ENCODE results near the gene BRMS1L. TPM values are rescaled to one million over a fixed set of nuclear protein-coding genes. Genes with fewer than 3 reads are reported as not detected.

Gene BRMS1L
- total and polyA plus RNA-seq, 2 of the 13 experiments (the other 11 are each of a cell fraction or from before 2014, with no cell fraction given) = 21.1 to 23.8 TPM

GRCh38 chr14:35855876-35856481 lies 29.8 kb downstream of the BRMS1L start:
- ChIA-PET POLR2A (interaction anchor here (1.2 kb wide), 1 partner anchor 13 kb away, joined by 3 read pairs; no protein-coding TSS in a partner anchor), CTCF (ENCODE audit: low intra/inter-chr PET ratio, low total read pairs) (no interaction called here)
- 96% methylated on average over 6 of the region's 6 CpGs for WGBS (ENCODE audit: low lambda C conversion rate)
- Histone ChIP-seq H3K79me2 (ENCODE audit: insufficient read depth, low read length) (peaks cover 3% of the 10 kb centered on the region), H3K27ac (ENCODE audit: extremely low read length, insufficient read depth, low read length) (no peak overlapping the region), H3K4me1 (ENCODE audit: insufficient read depth, low read length) (no peaks in the 10 kb centered on the region), H3K36me3 (replicated peaks in 1 of 2; ENCODE audit: control insufficient read depth in 1 of 2, insufficient read depth in 2 of 2, low read length in 2 of 2) (peaks cover 15 to 39% of the 10 kb centered on the region in 2 experiments), H3K4me2 (ENCODE audit: low read depth, low read length) (no peak overlapping the region), H4K20me1 (ENCODE audit: insufficient read depth, low read length) (no peaks in the 10 kb centered on the region), H2AFZ (ENCODE audit: low read length) (no peak overlapping the region), H3K27me3 (ENCODE audit: control insufficient read depth in 1 of 2, insufficient read depth in 2 of 2, low read length in 2 of 2) (no peaks in the 10 kb centered on the region), H3K9me3 (ENCODE audit: low read length) (peaks cover 7% of the 10 kb centered on the region; the same call in 1 of the 2 replicates), H3K9ac (ENCODE audit: insufficient read depth, low read depth, low read length) (no peak overlapping the region), H3K4me3 (replicated peaks in 1 of 3; ENCODE audit: insufficient read depth in 1 of 3, low read depth in 2 of 3, low read length in 3 of 3) (no peak overlapping the region)
- FAIRE-seq (no peak), DNase-seq (ENCODE audit: low spot score) (no peak), ATAC-seq (no peak)
- in situ Hi-C loops (cut with HindIII; ENCODE audit: extremely low pct_ligation_motif_present, low pct_unique_long_range_greater_than_20kb) (loop anchor here (25.0 kb wide), 1 partner anchor 1981 kb away; no protein-coding TSS in a partner anchor), intact Hi-C loops (cut with micrococcal nuclease; ENCODE audit: unreplicated experiment) (no loop called here)
- TF ChIP-seq ZNF816 (CRISPR knock-in tag; IDR thresholded peaks at IDR 0.05; ENCODE audit: borderline replicate concordance) = no peak
- TF ChIP-seq ZFP41 (CRISPR knock-in tag; IDR thresholded peaks at IDR 0.05; ENCODE audit: borderline replicate concordance) = no peak
- peak; percentile 26; the same call in 1 of the 2 replicates for TF ChIP-seq MNT (IDR thresholded peaks at IDR 0.05)
- no peak for TF ChIP-seq NAIF1 (CRISPR knock-in tag; IDR thresholded peaks at IDR 0.05; ENCODE audit: borderline replicate concordance)
- no peak for TF ChIP-seq AHDC1 (CRISPR knock-in tag; IDR thresholded peaks at IDR 0.05; ENCODE audit: borderline replicate concordance)
- no peak for TF ChIP-seq MTERF4 (CRISPR knock-in tag; IDR thresholded peaks at IDR 0.05)
- no TSS peak for BruUV-seq (replicated peaks)

All from HepG2 (cell line).